RWPE2 (cell line): Measurements from ENCODE around the gene CEBPB.

Experiments
- ATAC-seq: fragments of 200-7000 bp; cut with Tn5 transposase; 3 replicates; pipeline ENCODE4 v1.9.1; 2021; ENCODE audit warnings: low read depth
- DNase-seq: peaks from one replicate; pipeline ENCODE4 v3.0.0-alpha.2; 2020; ENCODE audit warnings: low spot score
- H3K27ac ChIP-seq: fragments of 450-650 bp; 2 replicates; pipeline ENCODE4 v1.5.1; 2017; ENCODE audit warnings: mild to moderate bottlenecking; ENCODE audit not compliant: poor library complexity, severe bottlenecking
- H3K27me3 ChIP-seq: fragments of 250-450 bp; sonication (Bioruptor Pico); 2 replicates; pipeline ENCODE4 v1.5.1; 2021; ENCODE audit warnings: mild to moderate bottlenecking, moderate library complexity; ENCODE audit not compliant: insufficient read depth, poor library complexity, severe bottlenecking
- H3K36me3 ChIP-seq: fragments of 250-450 bp; sonication (Bioruptor Pico); 2 replicates; pipeline ENCODE4 v1.5.1; 2020; ENCODE audit warnings: low read depth, mild to moderate bottlenecking, moderate library complexity
- H3K4me1 ChIP-seq: fragments of 250-450 bp; sonication (Bioruptor Pico); 2 replicates; pipeline ENCODE4 v1.5.1; 2021; ENCODE audit warnings: mild to moderate bottlenecking, moderate library complexity; ENCODE audit not compliant: insufficient read depth, poor library complexity, severe bottlenecking
- H3K4me3 ChIP-seq: fragments of 250-450 bp; sonication (Bioruptor Pico); 2 replicates; pipeline ENCODE4 v1.5.1; 2021; ENCODE audit warnings: mild to moderate bottlenecking, moderate library complexity; ENCODE audit not compliant: severe bottlenecking
- H3K9me3 ChIP-seq: fragments of 250-450 bp; sonication (Bioruptor Pico); 2 replicates; pipeline ENCODE4 v1.5.1; 2021; ENCODE audit warnings: mild to moderate bottlenecking, moderate library complexity; ENCODE audit not compliant: severe bottlenecking
- TF ChIP-seq, protein P1 (sequence below): fragments of 450-650 bp; IDR thresholded peaks from one replicate; pipeline ENCODE4 v1.5.1; 2017; ENCODE audit warnings: mild to moderate bottlenecking, moderate library complexity; ENCODE audit not compliant: poor library complexity, severe bottlenecking

CEBPB gene

DNA sequence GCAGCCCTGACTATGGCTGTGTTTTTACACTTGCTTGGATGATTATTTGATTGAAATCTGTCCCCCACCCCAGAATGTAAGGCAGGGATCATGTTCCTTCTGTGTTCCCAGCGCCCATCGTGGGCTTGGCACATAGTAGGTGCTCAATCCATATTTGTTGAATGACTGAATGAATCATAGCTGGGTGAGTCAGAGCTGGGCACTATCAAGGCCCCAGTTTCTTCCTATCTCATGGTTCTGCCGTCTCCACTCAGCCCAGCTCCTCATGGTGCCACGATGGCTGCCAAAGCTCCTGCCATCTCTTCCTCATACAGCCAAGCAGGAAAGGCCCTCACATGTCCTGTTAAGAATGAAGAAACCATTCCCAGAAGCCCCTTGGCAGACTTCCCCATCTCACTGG is 29.0 kb downstream of the CEBPB start:
- Histone ChIP-seq H3K27me3 (no peaks in the 10 kb centered on the region), H3K36me3 (no peaks in the 10 kb centered on the region), H3K9me3 (no peaks in the 10 kb centered on the region), H3K4me3 (no peak overlapping the region), H3K4me1 (peaks cover 13% of the 10 kb centered on the region), H3K27ac (no peak overlapping the region)
- DNase-seq = no peak
- TF ChIP-seq, protein P1, sequence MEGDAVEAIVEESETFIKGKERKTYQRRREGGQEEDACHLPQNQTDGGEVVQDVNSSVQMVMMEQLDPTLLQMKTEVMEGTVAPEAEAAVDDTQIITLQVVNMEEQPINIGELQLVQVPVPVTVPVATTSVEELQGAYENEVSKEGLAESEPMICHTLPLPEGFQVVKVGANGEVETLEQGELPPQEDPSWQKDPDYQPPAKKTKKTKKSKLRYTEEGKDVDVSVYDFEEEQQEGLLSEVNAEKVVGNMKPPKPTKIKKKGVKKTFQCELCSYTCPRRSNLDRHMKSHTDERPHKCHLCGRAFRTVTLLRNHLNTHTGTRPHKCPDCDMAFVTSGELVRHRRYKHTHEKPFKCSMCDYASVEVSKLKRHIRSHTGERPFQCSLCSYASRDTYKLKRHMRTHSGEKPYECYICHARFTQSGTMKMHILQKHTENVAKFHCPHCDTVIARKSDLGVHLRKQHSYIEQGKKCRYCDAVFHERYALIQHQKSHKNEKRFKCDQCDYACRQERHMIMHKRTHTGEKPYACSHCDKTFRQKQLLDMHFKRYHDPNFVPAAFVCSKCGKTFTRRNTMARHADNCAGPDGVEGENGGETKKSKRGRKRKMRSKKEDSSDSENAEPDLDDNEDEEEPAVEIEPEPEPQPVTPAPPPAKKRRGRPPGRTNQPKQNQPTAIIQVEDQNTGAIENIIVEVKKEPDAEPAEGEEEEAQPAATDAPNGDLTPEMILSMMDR = no peak
- no peak for ATAC-seq

DNA sequence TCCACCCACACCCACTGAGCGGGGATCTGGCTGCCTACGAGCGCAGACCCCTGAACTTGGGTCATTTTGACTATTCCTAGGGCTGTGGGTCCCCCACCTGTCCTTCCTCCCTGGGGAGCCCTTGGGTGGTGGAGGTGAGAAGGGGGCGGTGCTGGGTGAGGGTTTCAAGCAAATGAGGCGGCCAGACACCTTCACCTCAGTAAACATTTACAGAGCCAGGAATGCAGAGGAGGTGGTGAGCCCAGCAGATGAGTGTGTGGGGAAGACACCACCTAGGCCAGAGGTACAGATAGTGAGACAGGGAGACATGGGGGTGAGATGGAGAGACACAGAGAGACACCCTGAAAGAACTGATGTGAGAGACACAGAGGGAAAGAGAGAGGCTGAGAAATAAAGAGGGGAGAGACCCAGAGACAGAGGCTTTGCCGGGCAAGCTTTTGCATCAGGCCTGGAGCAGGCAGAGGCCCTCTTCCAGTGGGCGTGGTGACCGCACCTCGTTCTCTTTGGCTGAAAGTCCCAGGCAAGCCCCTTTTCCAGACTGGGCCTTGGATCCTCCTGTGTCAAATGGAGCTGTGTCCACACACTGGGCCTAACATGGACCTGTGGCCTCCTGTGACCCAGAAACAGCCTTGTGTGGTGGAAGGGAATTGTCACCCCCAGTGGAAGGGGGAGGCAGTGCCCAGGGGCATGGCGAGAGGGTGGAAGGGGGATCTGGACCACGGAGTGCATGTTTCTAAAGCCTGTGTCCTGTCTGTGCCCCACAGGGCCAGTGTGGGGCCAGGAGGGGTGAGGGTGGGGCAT is 29.7 kb downstream of the CEBPB start:
- peaks cover 13% of the 10 kb centered on the region for H3K4me1 ChIP-seq
- H3K27me3 ChIP-seq = no peaks in the 10 kb centered on the region
- no peak for DNase-seq
- TF ChIP-seq, protein P1 = no peak
- no peak overlapping the region for H3K4me3 ChIP-seq
- H3K27ac ChIP-seq = peak overlapping the region; percentile 44
- H3K36me3 ChIP-seq = no peaks in the 10 kb centered on the region
- ATAC-seq = no peak
- no peaks in the 10 kb centered on the region for H3K9me3 ChIP-seq

DNA sequence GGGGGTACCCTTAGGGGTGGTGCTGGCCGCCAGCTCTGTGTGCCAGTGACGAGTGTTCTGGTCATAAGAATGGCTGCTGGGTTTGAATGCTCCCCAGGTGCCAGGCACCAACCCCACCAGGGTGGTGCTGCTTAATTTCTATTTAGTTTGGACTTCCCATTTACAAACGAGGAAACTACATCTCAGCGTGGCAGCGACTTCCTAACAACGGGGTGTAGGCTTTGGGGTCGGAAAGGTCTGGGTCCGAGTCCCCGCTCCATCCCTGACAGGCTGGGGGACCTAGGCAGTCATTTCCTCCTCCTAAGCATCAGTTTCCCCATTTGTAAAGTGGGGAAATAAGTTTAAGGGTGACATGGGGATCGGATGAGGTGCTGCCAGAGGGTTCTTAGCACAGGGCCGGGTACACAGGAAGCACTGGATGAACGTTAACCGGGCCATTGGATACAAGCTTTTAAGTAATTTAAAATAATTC is 30.3 kb downstream of the CEBPB start:
- H3K36me3 ChIP-seq = no peaks in the 10 kb centered on the region
- TF ChIP-seq, protein P1 = no peak
- no peak overlapping the region for H3K4me3 ChIP-seq
- H3K4me1 ChIP-seq = peaks cover 13% of the 10 kb centered on the region
- no peaks in the 10 kb centered on the region for H3K9me3 ChIP-seq
- peak overlapping the region; percentile 44 for H3K27ac ChIP-seq
- no peaks in the 10 kb centered on the region for H3K27me3 ChIP-seq
- DNase-seq (no peak), ATAC-seq (no peak)

DNA sequence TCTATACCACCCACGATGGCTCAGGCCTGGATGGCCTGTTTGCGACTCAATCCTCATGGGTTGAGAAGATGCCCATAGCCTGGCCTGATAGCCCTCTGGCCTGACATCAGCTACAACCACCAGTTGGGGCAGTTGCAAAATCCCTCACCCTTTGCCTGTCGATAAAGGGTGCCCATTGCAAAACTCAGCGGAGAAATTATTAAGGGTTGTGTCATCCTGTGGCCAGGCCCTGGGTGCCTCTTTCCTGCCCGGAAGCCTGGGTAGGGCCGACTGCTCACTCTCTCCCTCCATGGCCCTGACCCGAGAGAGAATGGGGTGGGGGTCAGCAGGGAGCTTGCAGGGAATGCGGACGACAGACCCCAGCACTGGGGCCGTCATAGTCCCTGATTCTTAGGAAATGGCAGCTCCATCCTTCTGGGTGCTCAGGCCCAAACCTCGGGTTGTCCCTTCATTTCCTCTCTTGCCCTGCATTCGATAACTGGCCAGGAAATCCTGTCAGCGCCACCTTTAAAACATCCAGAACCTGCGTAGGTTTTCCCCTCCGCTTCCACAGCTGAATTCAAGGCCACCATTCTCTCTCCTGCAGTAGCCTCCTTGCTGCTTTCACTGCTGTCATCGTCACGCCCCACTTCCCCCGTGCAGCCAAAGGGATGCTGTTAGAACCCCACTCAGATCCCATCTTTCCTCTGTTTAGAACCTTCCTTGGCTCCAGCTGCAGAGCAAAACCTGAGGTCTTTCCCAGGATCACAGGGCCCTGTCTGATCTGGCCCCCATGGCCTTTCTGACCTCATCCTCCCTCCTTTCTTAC is 31.1 kb downstream of the CEBPB start:
- Histone ChIP-seq H3K4me3 (no peak overlapping the region), H3K4me1 (peaks cover 13% of the 10 kb centered on the region), H3K9me3 (no peaks in the 10 kb centered on the region), H3K27ac (peak overlapping the region; percentile 44), H3K27me3 (no peaks in the 10 kb centered on the region), H3K36me3 (no peaks in the 10 kb centered on the region)
- DNase-seq = peak; percentile 91
- TF ChIP-seq, protein P1 = peak; percentile 44
- peak; percentile 94 for ATAC-seq
